Activated effector memory CD4-positive, alpha-beta T cell treated with Interleukin-2 at 50 U/mL for 16 hours (primary cell): Measurements from ENCODE around the gene FUCA1.
"Not testable (repeated sequence)": the region's sequence is repeated elsewhere in the genome, so short reads cannot be mapped to it uniquely, and the experiment has no call there.

ENCODE experiments used
- DNase-seq: peaks from one replicate; pipeline ENCODE4 v3.0.0-alpha.2; 2020

Gene FUCA1

GRCh38 chr1:23867895-23868556 is at the start of gene FUCA1:
TSS of gene FUCA1 (minus strand) at chr1:23868290. CDS start at chr1:23868286, 4 bp downstream.
- DNase-seq = peak; percentile 95

DNA sequence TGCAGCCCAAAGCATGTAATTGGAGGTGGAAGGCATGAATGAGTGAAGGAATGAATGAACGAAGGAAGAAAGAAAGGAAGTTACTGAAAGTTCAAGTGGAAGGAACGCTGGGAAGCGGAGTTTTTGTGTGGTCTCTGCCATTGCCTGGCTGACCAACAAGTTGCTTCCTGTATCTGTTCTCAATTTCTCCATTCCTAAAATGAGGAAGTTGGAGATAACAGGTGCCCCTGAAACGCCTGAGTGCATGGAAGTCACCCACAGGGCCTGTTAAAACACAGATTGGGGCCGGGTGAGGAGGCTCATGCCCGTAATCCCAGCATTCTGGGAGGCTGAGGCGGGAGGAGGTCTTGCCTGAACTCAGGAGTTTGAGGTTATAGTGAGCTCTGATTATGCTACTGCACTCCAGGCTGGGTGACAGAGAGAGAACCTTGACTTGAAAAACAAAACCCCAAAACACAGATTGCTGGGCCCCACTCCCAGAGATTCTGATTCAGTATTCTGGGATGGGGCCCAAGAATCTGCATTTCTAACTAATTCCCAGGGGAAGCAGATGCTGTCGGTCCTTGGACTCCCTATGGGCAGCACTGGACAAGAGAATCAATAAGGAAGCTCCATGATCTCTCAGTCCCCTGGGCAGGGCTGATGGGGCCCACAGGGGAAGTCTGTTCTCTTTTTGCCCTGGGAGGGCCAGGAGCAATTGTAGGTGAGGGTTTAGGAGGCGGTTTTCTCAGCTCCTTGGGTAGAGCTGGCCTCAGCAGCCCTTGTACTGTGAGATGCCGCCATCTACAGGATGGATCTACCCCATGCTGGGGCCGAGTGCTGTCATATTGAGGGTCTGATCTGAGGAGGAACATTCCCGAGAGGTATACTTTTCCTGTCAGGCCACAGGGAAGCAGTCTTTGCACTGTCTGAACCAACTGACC is 48.4 kb upstream of the FUCA1 start:
- no peak for DNase-seq

DNA sequence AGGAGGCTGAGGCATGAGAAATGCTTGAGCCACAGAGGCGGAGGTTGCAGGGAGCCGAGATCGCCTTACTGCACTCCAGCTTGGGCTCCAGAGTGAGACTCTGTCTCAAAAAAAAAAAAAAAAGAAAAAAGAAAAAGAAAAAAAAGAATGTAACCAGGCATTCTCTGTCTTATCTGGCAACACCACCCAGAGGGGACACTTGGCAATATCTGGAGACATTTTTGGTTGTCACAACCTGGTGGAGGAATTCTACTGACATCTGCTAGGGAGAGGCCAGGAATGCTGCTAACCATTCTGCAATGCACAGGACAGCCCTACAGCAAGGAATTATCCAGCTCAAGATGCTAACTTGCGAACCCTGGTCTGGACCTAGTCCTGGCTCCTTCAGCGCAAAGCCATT is 47.4 kb upstream of the FUCA1 start:
- no peak for DNase-seq

DNA sequence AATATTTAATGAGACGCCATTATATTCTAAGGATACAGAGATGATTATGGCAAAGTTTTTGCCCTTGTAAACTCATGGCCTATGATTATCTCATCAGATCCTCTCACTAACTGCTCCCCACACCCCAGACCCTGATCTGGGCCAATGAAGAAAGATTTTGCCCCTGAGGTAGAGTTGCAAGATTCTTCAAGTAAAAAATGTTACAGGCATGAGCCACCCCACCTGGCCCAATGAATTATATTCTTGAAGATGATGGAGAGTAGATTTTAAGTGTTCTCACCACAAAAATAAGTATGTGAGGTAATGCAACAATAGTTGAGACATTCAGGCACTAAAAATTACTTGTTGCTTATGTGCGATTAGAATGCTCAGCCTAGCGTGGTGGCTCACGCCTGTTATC is 46.8 kb upstream of the FUCA1 start:
- no peak for DNase-seq

GRCh38 chr1:23913212-23913880 is 45.3 kb upstream of the FUCA1 start, which contains the start of gene CNR2:
TSS of gene CNR2 (minus strand) at chr1:23913362. CDS start at chr1:23875617, 37,745 bp downstream.
- no peak for DNase-seq

- no peak for DNase-seq
These were observed 43.8 kb upstream of the FUCA1 start for GRCh38 chr1:23911921-23912320.

- no peak for DNase-seq
These were observed 42.6 kb upstream of the FUCA1 start for GRCh38 chr1:23910553-23911246.

GRCh38 chr1:23910144-23910543 is 42.1 kb upstream of the FUCA1 start:
- DNase-seq = no peak

DNA sequence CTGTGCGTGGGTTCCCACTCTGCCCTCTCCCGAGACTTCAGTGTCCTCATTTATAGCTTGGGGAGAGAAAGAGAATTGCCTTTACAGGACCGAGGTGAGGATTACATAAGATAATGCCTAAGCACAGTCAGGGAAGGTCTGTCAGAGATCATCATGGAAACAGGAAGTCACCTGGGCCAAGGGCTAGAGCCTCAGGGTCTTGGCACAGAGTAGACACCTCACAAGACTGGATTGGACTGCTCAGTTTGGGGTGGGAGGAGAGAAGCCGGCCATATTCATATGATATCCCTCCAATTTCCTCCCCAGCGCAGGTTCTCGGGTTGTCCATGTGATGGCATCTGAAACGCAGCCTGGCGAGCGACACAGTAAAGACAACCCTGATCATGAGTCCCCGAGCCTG is 41.3 kb upstream of the FUCA1 start:
- DNase-seq = no peak

- DNase-seq = no peak
These were observed 40.6 kb upstream of the FUCA1 start for GRCh38 chr1:23908453-23909341.

DNA sequence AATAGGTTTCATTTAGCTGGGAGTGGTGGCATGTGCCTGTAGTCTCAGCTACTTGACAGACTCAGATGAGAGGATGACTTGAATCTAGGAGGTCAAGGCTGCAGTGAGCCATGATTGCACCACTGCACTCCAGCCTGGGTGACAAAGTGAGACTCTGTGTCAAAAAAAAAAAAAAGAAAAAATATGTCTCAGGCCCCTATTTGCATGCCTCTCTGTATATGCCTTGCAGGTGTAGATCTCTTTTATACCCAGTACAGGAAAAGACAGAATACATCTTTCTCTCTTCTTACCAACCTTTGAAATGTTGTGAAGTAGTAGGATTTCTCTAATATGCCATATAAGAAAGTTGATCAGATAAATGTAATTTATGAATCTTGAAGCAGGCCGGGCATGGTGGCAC is 38.6 kb upstream of the FUCA1 start:
- DNase-seq = no peak

GRCh38 chr1:23905461-23906025 is 37.5 kb upstream of the FUCA1 start:
- no peak for DNase-seq

DNA sequence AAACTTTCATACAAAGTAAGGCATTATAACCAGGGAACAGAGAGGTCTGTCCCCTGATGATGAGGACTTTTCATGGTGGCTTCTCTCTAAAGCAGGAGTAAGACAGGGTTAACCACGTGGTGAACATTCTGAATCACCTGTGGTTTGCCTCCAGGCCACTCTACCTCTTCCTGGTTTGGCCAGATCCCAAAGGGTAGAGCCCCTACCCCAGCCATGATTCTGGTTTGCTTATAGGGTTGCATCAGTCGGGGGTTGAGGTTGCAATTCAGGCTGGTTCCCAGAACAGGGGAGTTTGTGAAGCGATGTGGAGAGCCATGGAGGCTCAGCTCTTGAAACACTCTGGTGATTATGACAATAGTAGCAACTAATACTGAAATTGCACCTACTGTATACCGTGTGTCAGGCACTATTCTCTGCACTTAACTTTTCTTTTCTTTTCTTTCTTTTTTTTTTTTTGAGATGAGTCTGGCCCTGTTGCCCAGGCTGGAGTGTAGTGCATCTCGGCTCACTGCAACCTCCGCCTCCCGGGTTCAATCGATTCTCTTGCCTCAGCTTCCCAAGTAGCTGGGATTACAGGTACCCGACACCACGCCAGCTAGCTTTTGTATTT is 36.8 kb upstream of the FUCA1 start:
- no peak for DNase-seq

DNA sequence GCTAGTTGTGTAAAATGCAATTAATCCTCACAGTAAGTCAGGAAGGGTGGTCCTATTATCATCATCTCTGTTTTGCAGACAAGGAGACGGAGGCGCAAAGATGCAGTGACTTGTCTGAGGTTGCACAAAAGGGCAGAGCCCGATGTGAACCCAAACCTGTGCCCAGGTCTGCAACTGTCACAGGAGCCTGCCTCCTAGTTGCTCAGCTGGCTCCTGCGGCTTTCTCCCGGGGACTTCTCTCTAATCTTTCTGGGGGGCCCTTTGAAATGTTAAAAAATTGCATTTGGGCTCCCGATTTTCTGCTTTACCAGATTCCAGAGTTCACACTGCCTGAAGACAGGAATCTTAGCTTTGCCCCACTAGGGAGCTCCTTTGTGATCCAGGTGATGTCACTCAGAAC is 35.7 kb upstream of the FUCA1 start:
- no peak for DNase-seq

DNA sequence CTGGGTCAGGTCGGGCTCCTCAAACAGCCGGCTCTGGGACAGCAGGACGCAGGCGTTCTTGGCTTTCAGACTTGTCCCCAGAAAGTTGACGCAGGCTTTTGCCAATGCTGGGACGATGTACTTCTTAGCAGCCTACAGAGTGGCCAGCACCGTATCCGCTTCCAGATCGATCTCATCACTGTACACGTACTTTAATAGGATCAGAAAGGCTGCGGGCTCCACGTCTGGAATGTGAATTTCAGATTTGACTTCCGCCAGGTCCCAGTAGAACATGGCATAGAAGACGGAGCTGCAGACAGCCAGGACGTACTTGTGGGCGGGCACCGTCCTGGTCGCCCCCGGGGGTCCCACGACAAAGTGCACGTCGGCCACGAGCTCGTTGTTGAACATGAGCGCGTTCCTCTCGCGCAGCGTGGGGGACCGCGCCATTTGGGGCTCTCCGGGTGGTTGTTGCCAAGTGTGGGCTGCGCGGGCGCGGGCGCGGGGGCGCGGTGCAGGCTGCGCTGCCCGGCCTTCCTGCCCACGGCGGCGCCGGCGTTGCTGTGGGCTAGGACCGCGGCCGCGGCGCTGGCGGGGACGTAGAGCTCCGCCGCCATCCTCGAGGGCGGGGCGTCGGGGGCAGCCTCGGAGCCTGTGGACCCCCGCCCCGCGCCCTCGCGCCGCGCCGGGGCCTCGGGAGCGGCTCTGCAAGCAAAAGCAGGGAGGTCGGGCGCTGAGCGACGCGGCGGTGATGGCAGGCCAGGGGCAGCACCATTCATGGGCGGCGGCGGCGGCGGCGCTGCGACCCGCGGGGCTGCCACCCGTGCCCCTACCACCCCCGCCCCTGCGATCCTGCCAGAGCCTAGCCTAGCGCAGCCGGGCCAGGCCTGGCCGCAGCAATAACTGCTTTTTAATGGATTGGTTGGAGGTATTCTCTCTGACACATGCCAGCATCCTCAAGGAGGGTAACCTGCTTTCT is 34.5 kb upstream of the FUCA1 start:
- no peak for DNase-seq

- not testable (repeated sequence) for DNase-seq
These were observed 31.9 kb upstream of the FUCA1 start for GRCh38 chr1:23900017-23900416.

DNA sequence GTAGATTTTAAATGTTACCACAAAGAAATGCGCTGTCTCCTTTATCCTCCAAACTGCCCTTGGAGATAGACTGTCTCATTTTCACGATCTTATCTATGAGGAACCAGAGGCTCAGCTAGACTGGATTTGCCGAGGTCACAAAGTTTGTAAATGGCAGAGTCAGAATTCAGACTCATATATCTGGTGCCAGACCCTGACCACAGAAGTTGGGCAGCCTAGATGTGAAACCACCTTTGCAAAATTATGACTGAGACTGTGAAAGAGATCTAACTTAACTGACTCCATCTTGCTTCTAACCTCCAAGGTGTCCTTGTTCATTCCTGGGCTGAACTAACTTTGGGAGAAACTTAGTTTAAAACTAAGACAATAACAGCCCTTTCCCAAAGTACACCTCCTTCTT is 31.0 kb upstream of the FUCA1 start:
- no peak for DNase-seq

DNA sequence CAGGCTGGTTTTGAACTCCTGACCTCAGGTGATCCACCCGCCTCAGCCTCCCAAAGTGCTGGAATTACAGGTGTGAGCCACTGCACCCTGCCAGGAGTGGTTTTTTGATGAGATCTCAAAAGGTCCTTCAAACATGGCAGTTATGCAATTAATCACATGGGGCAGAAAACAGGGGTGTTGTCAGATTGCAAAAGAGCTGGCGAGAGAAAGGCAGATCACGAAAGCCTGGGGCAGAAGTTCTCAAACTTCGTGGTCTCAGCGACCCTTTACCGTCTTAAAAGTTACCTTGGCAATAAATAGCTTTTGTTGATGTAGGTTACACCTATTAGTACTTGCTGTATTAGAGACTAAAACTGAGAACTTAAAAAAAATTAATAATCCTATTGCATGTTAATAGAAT is 29.0 kb upstream of the FUCA1 start:
- DNase-seq = no peak

DNA sequence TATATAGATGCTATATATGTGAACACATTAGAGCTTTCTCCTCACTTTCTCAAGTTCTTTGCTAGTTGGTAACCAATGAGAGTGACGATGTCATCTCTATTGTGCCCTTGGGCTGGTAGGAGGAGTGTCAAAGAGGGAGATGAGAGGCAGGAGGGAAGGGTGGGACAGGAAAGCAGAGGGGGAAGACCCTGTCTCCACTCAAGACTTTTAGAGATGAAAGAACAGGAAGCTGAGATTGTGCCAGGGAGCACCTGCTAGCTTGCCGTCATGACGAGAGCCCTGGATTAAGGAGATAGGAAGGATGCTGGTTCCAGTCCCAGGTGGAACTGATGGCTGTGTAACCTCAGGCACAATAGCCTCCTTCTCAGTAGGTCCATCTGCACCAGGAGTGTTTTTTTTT is 28.4 kb upstream of the FUCA1 start:
- no peak for DNase-seq

DNA sequence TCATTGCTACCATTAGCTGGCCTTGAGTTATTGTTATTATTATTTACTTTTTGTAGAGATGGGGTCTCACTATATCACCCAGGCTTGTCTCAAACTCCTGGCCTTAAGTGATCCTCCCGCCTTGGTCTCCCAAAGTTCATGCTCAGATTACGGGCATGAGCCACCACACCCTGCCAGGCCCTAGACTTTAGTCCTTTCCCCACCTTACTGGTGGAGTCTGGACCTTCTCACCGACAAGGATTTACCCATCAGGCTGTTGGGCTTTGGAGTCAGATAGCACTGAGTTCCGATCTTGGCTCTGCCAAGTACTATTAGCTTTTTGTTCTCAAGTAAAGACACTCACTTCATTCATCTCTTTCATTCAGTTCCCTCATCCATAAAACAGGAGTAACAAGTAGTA is 27.9 kb upstream of the FUCA1 start:
- DNase-seq = no peak
